SK-MEL-5 (cell line): ENCODE data around the gene VSIG10. TPM values are rescaled to one million over a fixed set of nuclear protein-coding genes. Genes with fewer than 3 reads are reported as not detected.
"Not testable (repeated sequence)": the region's sequence is repeated elsewhere in the genome, so short reads cannot be mapped to it uniquely, and the experiment has no call there.

ENCODE experiments used
- DNase-seq: peaks from one replicate; pipeline ENCODE4 v3.0.0-alpha.2; 2016; ENCODE audit warnings: low read depth, low spot score
- in situ Hi-C: cut with HindIII; loops from 2 replicates; pipeline ENCODE4 v1.10.0; 2016; ENCODE audit warnings: low sequenced_read_pairs, high pct_unique_total_duplicates, low pct_unique_long_range_greater_than_20kb
- total RNA-seq: library from RNA; depleted of rRNA; stranded (reverse); fragments of >200 nt; shearing (Covaris generic); gene quantifications from 2 replicates; pipeline ENCODE4 v1.2.3, GENCODE V29; 2014

Gene VSIG10
- total RNA-seq, 1 experiment from 2014 or later, result 28.1 TPM

- DNase-seq, result no peak
- in situ Hi-C loops, result no loop called here
These were observed 18.5 kb upstream of the VSIG10 start for GRCh38 chr12:118122264-118122663.

- in situ Hi-C loops, result no loop called here
- peak; percentile 83 for DNase-seq
These were observed 17.0 kb upstream of the VSIG10 start for GRCh38 chr12:118120579-118121363.

- DNase-seq, result no peak
- in situ Hi-C loops, result no loop called here
These were observed 15.7 kb upstream of the VSIG10 start for GRCh38 chr12:118119449-118119879.

GRCh38 chr12:118109088-118109487 lies 5.3 kb upstream of the VSIG10 start:
- in situ Hi-C loops, result no loop called here
- DNase-seq, result no peak

- in situ Hi-C loops, result no loop called here
- DNase-seq, result no peak
These were observed 3.9 kb upstream of the VSIG10 start for GRCh38 chr12:118107694-118108093.

GRCh38 chr12:118107011-118107410 lies 3.2 kb upstream of the VSIG10 start:
- DNase-seq, result no peak
- in situ Hi-C loops, result no loop called here

GRCh38 chr12:118103201-118103600 lies 610 bp downstream of the VSIG10 start:
- no peak for DNase-seq
- in situ Hi-C loops, result no loop called here

- in situ Hi-C loops, result no loop called here
These were observed 1.2 kb downstream of the VSIG10 start for GRCh38 chr12:118102609-118103008.

GRCh38 chr12:118102070-118102469 lies 1.7 kb downstream of the VSIG10 start:
- no peak for DNase-seq
- in situ Hi-C loops, result no loop called here

More at GRCh38 chr12:118102609-118103008, 1.2 kb downstream of the VSIG10 start:
- DNase-seq, result no peak

- in situ Hi-C loops, result no loop called here
- no peak for DNase-seq
These were observed 2.8 kb downstream of the VSIG10 start for GRCh38 chr12:118101051-118101450.

- DNase-seq, result no peak
- in situ Hi-C loops, result no loop called here
These were observed 4.7 kb downstream of the VSIG10 start for GRCh38 chr12:118098911-118099671.

GRCh38 chr12:118098401-118098800 lies 5.4 kb downstream of the VSIG10 start:
- DNase-seq, result no peak
- in situ Hi-C loops, result no loop called here

GRCh38 chr12:118094039-118094438 lies 9.8 kb downstream of the VSIG10 start:
- in situ Hi-C loops, result no loop called here
- no peak for DNase-seq

- in situ Hi-C loops, result no loop called here
- no peak for DNase-seq
These were observed 14.0 kb downstream of the VSIG10 start for GRCh38 chr12:118089782-118090181.

- in situ Hi-C loops, result no loop called here
These were observed 21.6 kb downstream of the VSIG10 start for GRCh38 chr12:118082161-118082560.

GRCh38 chr12:118081521-118081920 lies 22.3 kb downstream of the VSIG10 start:
- in situ Hi-C loops, DNase-seq: not testable (repeated sequence)

More at GRCh38 chr12:118082161-118082560, 21.6 kb downstream of the VSIG10 start:
- DNase-seq, result no peak

- in situ Hi-C loops, result no loop called here
- no peak for DNase-seq
These were observed 30.0 kb downstream of the VSIG10 start for GRCh38 chr12:118073768-118074167.

GRCh38 chr12:118070650-118071049 lies 33.2 kb downstream of the VSIG10 start:
- no peak for DNase-seq
- in situ Hi-C loops, result no loop called here

- no peak for DNase-seq
- in situ Hi-C loops, result no loop called here
These were observed 35.4 kb downstream of the VSIG10 start for GRCh38 chr12:118068445-118068844.
